OCI-LY1 (cell line): ENCODE measurements around the gene KCTD1.

Experiments
- CTCF ChIP-seq: fragments of 200-600 bp; sonication (generic), shearing (Covaris generic); IDR thresholded peaks from 2 replicates; pipeline ENCODE4 v1.5.1; 2017; ENCODE audit warnings: mild to moderate bottlenecking, antibody characterized with exemption, low read length, moderate library complexity, mixed read lengths
- EZH2 ChIP-seq: fragments of 200-600 bp; sonication (generic), shearing (Covaris generic); IDR thresholded peaks from 2 replicates; pipeline ENCODE4 v1.8.0; 2017; ENCODE audit warnings: borderline replicate concordance, mixed run types, mild to moderate bottlenecking, antibody characterized with exemption, low read length, moderate library complexity, mixed read lengths

GRCh38 chr18:26471826-26472225 is 76.5 kb downstream of the KCTD1 start:
- TF ChIP-seq CTCF (no peak), EZH2 (no peak)
